Renal cortex interstitium (tissue), 11 donors: ENCODE results near the gene MAST4. TPM values are rescaled to one million over a fixed set of nuclear protein-coding genes. Genes with fewer than 3 reads are reported as not detected.

Source experiments
- DNase-seq, 11 donors: peaks; one replicate each; pipeline ENCODE4 v3.0.0-alpha.2; 2013; ENCODE audit warnings: low read depth in 9 of 11, low spot score in 4 of 11; ENCODE audit errors: extremely low read depth in 1 of 11
- polyA plus RNA-seq, 3 donors: library from polyadenylated mRNA; unstranded; fragments of 120-200 nt; gene quantifications; one replicate each; pipeline ENCODE4 v1.2.1, GENCODE V29; 2013; ENCODE audit not compliant: insufficient read length in 3 of 3

The MAST4 gene
- polyA plus RNA-seq, 3 donors: 15.2 to 19.4 (median 16.8) TPM

- peak in 5 of 11 donors; percentile 10 to 32 (median 14) for DNase-seq
Observed at GRCh38 chr5:66596636-66597182, 516 bp downstream of the MAST4 start.

DNA sequence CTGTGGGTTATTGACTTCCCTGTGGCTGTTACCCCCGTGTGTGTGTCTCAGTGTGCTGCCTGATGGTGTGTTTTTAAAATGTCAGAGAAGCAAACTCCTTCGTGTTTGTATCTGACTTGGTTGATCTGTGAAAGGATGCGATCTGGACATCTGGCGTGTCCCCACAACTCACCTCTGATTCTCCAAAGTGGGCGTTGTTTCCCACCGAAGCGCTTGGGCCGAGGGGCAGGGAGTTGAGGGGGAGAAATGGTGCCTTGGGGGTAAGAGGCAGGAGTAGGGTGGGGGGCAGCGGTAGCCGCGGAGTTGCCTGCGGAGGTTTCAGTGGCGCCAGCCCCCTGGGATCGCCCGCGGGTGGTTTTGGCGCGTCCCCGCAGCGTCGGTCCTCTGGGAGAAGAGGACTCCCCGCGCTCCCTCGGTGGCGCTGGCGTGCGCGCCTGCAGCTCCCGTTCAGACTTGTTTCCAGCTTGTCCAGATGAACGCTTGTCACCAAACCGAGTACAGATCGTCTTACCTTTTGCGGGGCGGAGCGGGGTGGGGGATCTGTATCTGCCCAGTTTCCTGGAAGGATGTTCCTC, 1.1 kb downstream of the MAST4 start:
- DNase-seq: peak in 6 of 11 donors; percentile 37 to 52 (median 46)

DNA sequence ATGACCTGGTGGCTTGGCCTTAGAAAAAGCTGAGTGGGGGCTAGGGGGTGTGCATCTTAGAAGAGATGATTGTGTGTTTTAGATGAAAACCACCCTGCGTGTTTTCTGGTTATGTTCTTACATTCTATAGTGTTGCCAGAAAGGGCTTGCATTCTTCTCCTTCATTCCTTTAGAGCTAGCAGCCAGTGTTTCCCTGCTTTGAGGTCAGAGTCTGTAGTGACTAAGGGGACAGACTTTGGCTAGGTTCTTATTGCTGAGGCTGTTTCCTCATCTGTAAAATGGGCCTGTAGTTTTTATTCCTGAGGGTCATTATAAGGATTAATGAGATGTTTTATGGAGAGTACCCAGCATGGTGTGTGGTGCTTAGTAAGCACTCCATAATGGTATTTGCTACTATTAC, 6.4 kb downstream of the MAST4 start:
- no peak for DNase-seq

DNA sequence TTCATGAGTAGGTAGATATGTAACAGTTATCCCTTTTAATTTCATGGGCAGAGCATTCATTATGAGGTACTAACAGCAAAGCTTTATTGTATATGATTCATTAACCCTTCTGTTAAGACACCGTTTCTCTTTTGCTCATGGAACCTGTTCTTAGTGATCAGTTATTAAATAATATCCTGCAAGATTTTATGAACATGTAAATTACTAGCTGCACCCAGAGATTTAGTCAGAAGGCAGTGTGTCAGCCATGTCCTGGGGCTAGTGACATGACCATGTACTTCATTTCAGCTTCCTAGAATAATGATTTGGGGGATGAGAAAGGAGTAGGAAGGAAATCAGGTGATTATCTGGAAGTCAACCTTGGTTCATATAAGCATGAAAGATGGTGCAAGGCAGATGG, 7.0 kb downstream of the MAST4 start:
- no peak for DNase-seq

DNA sequence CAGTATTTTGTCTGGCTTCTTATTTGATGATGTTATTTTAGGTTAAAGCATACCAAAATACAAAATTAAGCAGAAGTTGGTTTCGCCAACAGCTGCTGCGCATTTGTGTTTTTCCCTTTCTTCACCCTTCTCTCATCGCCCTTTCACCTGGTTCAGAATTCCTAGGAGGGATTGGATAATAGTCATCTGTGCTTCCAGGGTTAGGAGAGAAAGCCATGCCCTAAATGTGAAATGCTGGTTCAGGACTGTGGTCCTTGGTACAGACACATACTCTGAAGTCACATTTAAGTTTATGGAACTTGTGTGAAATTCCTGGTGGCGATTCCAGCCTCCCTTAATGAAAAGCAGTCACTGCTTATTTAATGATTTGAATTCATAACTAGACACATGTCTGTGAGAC, 7.7 kb downstream of the MAST4 start:
- DNase-seq: no peak

- DNase-seq: no peak
Observed at GRCh38 chr5:66606713-66607112, 10.5 kb downstream of the MAST4 start.

DNA sequence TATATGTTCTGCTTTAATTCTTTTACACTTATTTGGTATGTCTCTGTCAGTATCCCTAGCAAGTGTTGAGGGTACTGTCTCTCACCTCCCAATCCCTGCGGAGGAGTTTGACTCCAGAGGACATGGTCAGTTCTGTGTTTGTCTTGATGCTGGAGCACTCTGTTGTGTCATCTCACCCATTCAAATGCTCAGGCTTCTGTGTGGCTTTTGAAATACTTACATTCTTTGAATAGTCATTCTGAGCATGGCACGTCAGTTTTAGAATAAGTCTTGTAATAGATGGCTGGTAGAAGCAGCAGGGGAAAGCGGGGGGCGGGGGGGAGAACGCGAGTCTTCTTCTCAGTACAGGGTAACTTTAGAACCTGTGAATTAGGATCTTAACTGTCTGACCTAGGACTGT, 12.3 kb downstream of the MAST4 start:
- no peak for DNase-seq

DNA sequence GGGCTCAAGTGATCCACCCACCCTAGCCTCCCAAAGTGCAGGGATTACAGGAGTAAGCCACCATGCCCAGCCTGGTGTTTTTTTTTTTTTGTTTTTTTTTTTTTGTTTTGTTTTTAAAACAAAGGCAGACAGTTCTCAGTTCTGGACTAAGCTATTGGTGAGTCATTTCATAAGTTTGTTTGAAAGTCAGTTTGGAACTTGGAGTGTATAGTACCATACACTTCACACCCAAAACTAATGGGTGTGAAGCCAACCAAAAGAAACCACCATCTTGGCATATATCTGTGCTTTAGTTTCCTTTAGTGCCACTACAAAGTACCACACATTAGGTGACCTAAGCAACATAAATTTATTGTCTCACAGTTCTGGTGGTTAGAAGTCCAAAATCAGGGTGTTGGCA, 13.4 kb downstream of the MAST4 start:
- DNase-seq: no peak

GRCh38 chr5:66612226-66612625, 16.0 kb downstream of the MAST4 start:
- no peak for DNase-seq

DNA sequence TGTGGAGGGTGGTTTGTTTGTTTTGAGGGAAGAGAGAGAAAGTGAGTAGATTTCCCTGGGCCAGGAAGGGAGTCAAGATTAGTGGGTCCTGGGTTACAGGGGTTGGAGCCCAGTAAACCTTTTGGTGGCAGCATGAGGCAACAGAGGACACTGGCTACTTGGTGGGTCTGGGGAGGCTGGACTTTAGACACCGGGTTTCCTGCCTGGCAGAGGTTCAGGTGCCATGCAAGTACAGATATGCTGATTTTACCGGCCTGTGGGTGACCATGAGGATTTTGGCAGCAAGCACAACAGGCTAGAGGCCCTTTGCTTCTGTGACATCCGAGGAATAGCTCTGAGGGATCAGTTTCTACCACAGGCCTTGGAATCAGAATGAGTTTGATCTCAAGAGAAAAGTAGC, 18.9 kb downstream of the MAST4 start:
- DNase-seq: no peak

DNA sequence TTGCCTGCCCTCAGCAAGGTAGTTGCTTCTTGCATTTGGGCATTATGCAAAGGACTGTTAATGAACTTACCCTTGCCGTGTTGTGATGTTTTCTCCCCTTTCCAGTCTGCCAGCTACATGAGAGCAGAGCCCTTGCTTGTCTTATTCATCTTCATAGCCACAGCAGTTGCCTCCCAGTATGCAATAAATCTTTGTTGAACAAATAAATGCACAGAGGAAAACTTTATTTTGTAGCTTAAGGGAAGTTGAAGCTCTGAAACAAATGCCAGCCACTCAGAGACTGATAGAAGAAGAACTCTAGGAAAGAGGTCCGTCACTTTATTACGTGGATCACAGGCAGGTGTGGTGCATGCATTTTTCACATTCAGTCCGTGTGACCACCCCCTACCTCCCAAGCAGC, 19.7 kb downstream of the MAST4 start:
- DNase-seq: no peak

GRCh38 chr5:66616520-66617225, 20.5 kb downstream of the MAST4 start:
- DNase-seq: no peak

GRCh38 chr5:66617226-66617861, 21.2 kb downstream of the MAST4 start:
- no peak for DNase-seq

DNA sequence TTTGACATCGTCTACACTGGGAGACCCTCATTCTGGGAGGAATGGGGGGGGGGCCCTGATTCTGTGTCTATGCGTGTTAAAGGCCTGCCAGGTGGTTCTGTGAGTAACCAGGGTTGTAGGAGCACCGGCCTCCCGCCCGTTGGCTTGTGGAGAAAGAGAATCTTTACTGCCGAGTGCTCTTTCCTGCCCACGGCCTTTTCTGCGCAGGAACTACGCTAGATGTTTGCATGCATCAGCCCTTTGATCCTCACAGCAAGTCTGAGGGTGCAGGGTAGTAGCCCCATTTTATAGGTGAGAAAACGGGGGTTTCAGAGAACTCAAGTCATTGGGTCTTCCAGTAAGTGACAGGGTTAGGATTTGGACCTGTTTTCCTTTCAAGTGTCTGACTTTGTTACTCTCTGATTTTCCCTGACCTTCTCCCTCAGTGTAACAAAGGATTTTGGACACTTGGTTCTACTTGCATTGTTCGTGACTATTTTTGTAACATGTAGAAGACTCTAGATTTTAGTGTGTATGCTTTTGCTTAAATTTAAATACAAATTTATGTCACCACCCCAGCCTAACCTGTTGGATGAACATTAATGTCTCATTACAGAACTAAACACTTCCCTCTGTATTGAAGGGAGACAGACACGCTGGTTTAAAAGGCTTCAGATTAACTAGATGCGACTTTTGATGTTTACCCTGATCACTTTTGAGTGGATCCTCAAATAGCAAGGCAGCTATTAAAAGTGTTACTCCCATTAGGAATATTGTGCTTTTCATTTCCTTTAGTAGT, 22.0 kb downstream of the MAST4 start:
- no peak for DNase-seq

DNA sequence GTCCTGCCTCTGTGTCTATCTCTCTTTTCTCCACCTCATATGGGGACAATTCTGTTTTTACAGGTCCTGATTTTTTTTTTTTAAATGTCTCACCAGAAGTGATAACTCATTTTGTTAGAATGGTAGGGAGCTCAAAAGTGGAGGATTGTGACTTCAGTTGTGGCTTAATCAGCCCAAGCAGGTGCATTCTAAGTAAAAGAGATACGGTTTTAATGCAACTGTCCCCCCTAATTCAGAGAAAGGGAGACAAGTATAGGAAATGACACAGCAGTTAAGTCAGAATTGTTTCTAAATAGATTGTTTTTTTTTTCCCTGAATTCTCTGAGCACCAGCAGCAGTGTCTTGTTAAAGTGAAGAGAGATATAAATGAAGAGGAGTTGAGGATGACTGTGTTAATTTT, 24.5 kb downstream of the MAST4 start:
- DNase-seq: no peak

- no peak for DNase-seq
Observed at GRCh38 chr5:66621146-66621545, 25.0 kb downstream of the MAST4 start.

DNA sequence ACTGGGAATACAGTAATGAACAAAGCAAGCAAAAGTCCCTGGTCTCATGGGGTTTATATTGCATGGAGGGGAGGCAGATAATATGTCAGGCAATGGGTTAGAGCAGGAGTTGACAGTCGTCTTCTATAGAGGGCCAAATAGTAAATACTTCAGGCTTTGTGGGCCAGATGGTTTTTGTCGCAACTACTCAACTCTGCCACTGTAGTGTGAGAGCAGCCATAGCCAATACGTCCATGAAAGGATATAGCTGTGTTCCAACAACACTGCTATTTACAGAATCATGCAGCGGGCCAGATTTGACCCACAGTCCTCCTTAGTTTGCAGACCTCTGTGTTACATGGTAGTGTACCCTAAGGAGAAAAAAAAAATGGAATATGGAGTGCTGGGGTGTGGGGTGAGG, 25.5 kb downstream of the MAST4 start:
- DNase-seq: peak in 1 of 11 donors; percentile 11

DNA sequence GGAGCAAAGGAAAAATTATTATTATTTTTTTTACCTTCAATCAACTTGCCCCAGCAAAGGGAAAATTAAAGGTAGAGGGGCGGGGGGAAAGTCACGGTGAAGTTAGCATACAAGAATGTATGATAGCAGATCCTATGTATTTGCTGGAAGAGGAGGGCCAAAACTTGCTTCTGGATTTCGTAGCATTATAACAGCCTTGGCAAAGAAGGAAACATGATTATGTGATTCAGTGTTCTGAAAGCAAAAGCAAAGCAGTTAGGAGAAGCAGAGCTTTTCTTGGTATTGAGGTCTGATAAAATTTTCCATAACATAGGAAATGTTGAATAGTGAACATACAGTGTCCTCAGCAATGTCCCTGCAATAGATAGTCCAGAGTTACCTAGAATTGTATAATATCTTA, 32.4 kb downstream of the MAST4 start:
- DNase-seq: no peak

- no peak for DNase-seq
Observed at GRCh38 chr5:66629446-66629845, 33.3 kb downstream of the MAST4 start.

GRCh38 chr5:66633754-66634153, 37.6 kb downstream of the MAST4 start:
- peak in 2 of 11 donors; percentile 19 for DNase-seq
